Heart left ventricle (tissue), 16 donors: ENCODE data around the gene ODC1. TPM values are rescaled to one million over a fixed set of nuclear protein-coding genes. Genes with fewer than 3 reads are reported as not detected.
A peak's percentile ranks its signal among the peaks of the same experiment; 100 is the strongest.

ENCODE experiments used
- ATAC-seq, 4 donors: fragments of 200-7000 bp; cut with Tn5 transposase; one replicate each; pipeline ENCODE4 v1.9.1; 2020 to 2022; ENCODE audit warnings: moderate library complexity in 4 of 4, mild to moderate bottlenecking in 3 of 4, moderate number of reproducible peaks in 1 of 4
- DNase-seq, 5 donors: peaks; one replicate each; pipeline ENCODE4 v3.0.0-alpha.2; 2020
- H3K27ac ChIP-seq, 12 donors: fragments of 200-600 bp; sonication (generic) in 4 of 12; one replicate each; pipeline versions ENCODE4 v1.5.0 to v1.8.0; 2016 to 2022; ENCODE audit warnings: mild to moderate bottlenecking in 2 of 12
- H3K27me3 ChIP-seq, 9 donors: fragments of 200-600 bp; sonication (generic) in 2 of 9; one replicate each; pipeline versions ENCODE4 v1.5.1 to v1.8.0; 2016 to 2022; ENCODE audit warnings: mild to moderate bottlenecking in 3 of 9
- H3K36me3 ChIP-seq, 9 donors: fragments of 200-600 bp; sonication (generic) in 2 of 9; one replicate each; pipeline versions ENCODE4 v1.5.0 to v1.8.0; 2018 to 2022; ENCODE audit warnings: mild to moderate bottlenecking in 2 of 9
- H3K4me1 ChIP-seq, 12 donors: fragments of 200-600 bp; sonication (generic) in 4 of 12; one replicate each; pipeline versions ENCODE4 v1.5.0 to v1.8.0; 2016 to 2022; ENCODE audit warnings: mild to moderate bottlenecking in 3 of 12
- H3K4me3 ChIP-seq, 12 donors: fragments of 200-600 bp; sonication (generic) in 4 of 12; one replicate each; pipeline versions ENCODE4 v1.5.0 to v1.8.0; 2017 to 2022; ENCODE audit warnings: mild to moderate bottlenecking in 9 of 12, moderate library complexity in 4 of 12
- H3K9me3 ChIP-seq, 12 donors: fragments of 200-600 bp; sonication (generic) in 4 of 12; one replicate each; pipeline versions ENCODE4 v1.5.0 to v1.8.0; 2016 to 2022; ENCODE audit warnings: mild to moderate bottlenecking in 1 of 12
- POLR2A ChIP-seq, 2 donors: fragments of 450-650 bp; IDR thresholded peaks; one replicate each; pipeline ENCODE4 v1.6.1; 2017; ENCODE audit warnings: antibody characterized with exemption in 2 of 2, mild to moderate bottlenecking in 2 of 2, moderate library complexity in 2 of 2
- WGBS, 4 donors: extraction: QIAGEN DNeasy Blood & Tissue Kit in 2 of 4; methylation state at CpG; one replicate each; pipeline versions ENCODE4 v1.1.5 to v1.1.7; 2013 to 2018; 5-methylcytosine and 5-hydroxymethylcytosine counted together
- intact Hi-C, 10 donors: fragments of 100-400 bp; cut with DNase I; formaldehyde crosslinking; loops; one replicate each; pipeline versions ENCODE4 v1.11.1 to v1.14.2; 2022
- polyA plus RNA-seq, 2 donors: library from polyadenylated mRNA; stranded (reverse); fragments of 200-250 nt; gene quantifications; one replicate each; pipeline ENCODE4 v1.2.3, GENCODE V29; 2013
- total RNA-seq, 9 donors: library from RNA; depleted of rRNA in 2 of 9; stranded (reverse); fragments of >200 nt in 2 of 9; fragmentation: NEBNext Ultra II Directional in 3 of 9; extraction: Animal tissue kit (Norgen Biotek cat#: 25700) in 3 of 9; gene quantifications; one replicate each; pipeline versions ENCODE4 v1.1.0 to v1.2.4, GENCODE V29; 2016 to 2023
- TF ChIP-seq, protein P1 (sequence below), 12 donors: fragments of 200-600 bp; sonication (generic) in 4 of 12; IDR thresholded peaks; one replicate each; pipeline versions ENCODE4 v1.5.0 to v1.8.0; 2018 to 2022; ENCODE audit warnings: antibody characterized with exemption in 12 of 12, mild to moderate bottlenecking in 5 of 12
- donor health status: ischemic (EF 13 %, LVEDD 7.1; RV severe dilation, severe dysfunction).
- donor health status: healthy with polysubstance abuse.
- donor health status: DM: no; HTN: yes; CAD: no.
- donor health status: DM: no; HTN: no; CAD: no.
- donor health status: ischemic (EF 25% LVEDD 6.9; RV normal size, moderate dysfunction).
- donor health status: ischemic (EF 25% LVEDD 5.7; RV mildly dilated, moderate dysfunction).
- donor health status: healthy.
- donor health status: DM: yes; HTN: yes; CAD: no.
- donor health status: ischemic (EF 35%, LVEDD 5.7; RV mildly dilated, moderate dysfunction).
- donor health status: nonischemic (EF 11% LVEDD 7.7; RV severe dilation, severe dysfunction).
- donor health status: DM: yes; HTN: yes; CAD: no.
- donor health status: PGD.
- donor health status: ischemic (EF 29% LVEDD 5.4; RV normal size, mild dysfunction).
- donor health status: nonischemic (EF 23%, LVEDD 6.1; RV moderate dilation, normal function).

The ODC1 gene
- total and polyA plus RNA-seq, 11 donors = 6.1 to 103 (median 48.2) TPM

DNA sequence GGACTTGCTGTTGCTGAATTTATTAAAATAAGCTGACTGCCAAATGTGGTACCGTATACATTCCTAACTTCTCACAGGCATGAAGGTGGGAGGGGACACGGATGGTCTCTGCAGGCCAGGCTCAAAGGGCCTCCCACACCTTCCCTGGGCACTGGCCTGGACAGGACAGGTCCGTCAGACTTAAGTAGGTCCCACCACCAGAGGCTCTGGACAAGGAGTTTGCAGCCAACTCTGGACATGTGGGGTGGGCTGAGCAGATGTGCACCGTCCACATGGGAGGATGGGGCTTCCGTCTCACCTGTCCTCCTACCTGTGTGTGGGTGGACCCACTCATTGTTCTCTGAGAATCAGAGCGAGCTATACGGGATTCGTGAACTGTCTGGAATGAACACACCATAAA, 8.2 kb downstream of the ODC1 start:
- H3K27me3 ChIP-seq = no peaks in the 10 kb centered on the region
- H3K9me3 ChIP-seq = no peaks in the 10 kb centered on the region
- ATAC-seq (no peak), DNase-seq (no peak)
- H3K36me3 ChIP-seq = peaks cover 0 to 59% (median 53%) of the 10 kb centered on the region in 9 donors
- H3K4me3 ChIP-seq = no peak overlapping the region
- no peak overlapping the region for H3K27ac ChIP-seq
- no peak for TF ChIP-seq POLR2A (IDR thresholded peaks at IDR 0.05)
- TF ChIP-seq, protein P1, sequence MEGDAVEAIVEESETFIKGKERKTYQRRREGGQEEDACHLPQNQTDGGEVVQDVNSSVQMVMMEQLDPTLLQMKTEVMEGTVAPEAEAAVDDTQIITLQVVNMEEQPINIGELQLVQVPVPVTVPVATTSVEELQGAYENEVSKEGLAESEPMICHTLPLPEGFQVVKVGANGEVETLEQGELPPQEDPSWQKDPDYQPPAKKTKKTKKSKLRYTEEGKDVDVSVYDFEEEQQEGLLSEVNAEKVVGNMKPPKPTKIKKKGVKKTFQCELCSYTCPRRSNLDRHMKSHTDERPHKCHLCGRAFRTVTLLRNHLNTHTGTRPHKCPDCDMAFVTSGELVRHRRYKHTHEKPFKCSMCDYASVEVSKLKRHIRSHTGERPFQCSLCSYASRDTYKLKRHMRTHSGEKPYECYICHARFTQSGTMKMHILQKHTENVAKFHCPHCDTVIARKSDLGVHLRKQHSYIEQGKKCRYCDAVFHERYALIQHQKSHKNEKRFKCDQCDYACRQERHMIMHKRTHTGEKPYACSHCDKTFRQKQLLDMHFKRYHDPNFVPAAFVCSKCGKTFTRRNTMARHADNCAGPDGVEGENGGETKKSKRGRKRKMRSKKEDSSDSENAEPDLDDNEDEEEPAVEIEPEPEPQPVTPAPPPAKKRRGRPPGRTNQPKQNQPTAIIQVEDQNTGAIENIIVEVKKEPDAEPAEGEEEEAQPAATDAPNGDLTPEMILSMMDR (IDR thresholded peaks at IDR 0.05) = no peak
- intact Hi-C loops = loop anchor here in 8 of 10 donors (5.0 to 10.0 kb wide), 11 partner anchors 165 to 635 kb away; no protein-coding TSS in a partner anchor
- WGBS, 4 donors = 93 to 96% (median 94%) methylated on average over 8 of the region's 8 CpGs
- peaks cover 0 to 7% (median 0%) of the 10 kb centered on the region in 12 donors for H3K4me1 ChIP-seq

DNA sequence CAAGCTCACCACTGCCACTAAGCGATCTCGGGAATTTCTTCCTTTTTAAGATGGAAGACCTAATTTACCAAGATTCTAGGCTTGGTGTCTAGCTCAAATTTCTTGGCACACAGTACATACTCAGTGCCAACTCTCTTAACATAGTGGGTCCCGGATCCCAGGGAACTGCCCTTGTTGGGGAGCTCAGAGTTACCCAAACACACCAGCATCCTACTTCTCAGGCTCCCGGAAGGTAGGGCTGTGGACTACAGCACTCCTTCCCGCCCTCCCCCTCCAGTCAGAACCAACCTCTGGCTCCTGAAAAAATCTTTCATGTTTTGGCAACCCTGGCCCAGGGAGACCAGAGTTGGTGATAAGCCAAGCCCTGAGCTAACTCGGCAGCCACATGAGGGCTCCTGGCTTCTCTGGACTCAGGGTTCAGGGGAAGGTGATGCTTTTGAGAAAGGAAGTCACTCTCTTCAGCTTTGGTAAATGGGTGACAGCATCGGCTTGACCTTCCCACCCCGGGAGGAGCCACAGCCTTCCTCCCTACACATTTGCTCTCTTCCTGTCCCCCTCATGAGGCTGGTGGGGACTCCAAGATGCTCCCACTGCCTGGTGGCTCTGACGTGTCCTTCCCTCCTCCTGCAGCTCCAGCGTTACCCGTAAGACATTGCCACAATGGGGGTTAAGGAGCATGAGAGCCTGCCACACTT, 8.8 kb downstream of the ODC1 start:
- H3K36me3 ChIP-seq = peaks cover 0 to 52% (median 47%) of the 10 kb centered on the region in 9 donors
- peaks cover 0 to 8% (median 0%) of the 10 kb centered on the region in 12 donors for H3K4me1 ChIP-seq
- ATAC-seq (peak in 1 of 4 donors; percentile 6), DNase-seq (no peak)
- H3K9me3 ChIP-seq = no peaks in the 10 kb centered on the region
- H3K27ac ChIP-seq = no peak overlapping the region
- H3K27me3 ChIP-seq = no peaks in the 10 kb centered on the region
- TF ChIP-seq, protein P1 (IDR thresholded peaks at IDR 0.05) = no peak
- TF ChIP-seq POLR2A (IDR thresholded peaks at IDR 0.05) = no peak
- intact Hi-C loops = loop anchor here in 8 of 10 donors (5.0 to 10.0 kb wide), 10 partner anchors 165 to 635 kb away; no protein-coding TSS in a partner anchor
- no peak overlapping the region for H3K4me3 ChIP-seq
- WGBS, 4 donors = 68 to 76% (median 74%) methylated on average over 11 of the region's 11 CpGs

DNA sequence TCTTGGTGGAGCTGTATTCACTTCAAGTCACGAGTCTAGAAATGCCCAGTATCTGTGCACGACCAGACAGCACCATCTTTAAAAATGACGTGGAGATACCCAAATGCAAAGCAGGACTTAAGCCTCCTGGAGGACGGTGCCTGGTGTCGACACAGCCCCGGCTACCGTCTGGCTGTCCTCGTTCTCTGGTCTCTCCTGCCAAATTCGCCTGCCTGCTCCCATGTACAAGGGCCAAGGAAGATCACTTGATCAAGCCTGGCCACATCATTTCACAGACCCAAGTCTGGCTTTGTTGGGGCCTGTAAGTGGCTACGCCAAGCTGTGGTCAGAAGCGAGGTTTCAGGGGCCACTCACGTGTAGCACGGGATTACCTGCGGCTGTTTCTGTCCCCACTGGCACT, 9.4 kb downstream of the ODC1 start:
- WGBS, 4 donors = 82 to 91% (median 90%) methylated on average over 14 of the region's 14 CpGs
- ATAC-seq = no peak

DNA sequence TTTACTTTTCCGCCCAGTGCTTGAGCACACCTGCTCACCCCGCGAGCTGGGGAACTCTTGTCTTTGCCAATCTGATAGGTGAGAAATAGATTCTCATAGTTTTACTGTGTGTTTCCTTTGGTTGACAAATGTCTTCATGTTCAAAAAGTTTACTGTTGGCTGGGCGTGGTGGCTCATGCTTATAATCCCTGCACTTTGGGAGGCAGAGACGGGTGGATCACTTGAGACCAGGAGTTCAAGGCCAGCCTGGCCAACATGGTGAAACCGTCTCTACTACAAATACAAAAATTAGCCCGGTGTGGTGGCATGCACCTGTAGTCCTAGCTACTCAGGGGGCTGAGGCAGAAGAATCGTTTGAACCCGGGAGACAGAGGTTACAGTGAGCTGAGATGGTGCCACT, 10.3 kb downstream of the ODC1 start:
- peaks cover 0 to 37% (median 32%) of the 10 kb centered on the region in 9 donors for H3K36me3 ChIP-seq
- no peak overlapping the region for H3K4me3 ChIP-seq
- no peaks in the 10 kb centered on the region for H3K9me3 ChIP-seq
- ATAC-seq (no peak), DNase-seq (no peak)
- no peak for TF ChIP-seq POLR2A (IDR thresholded peaks at IDR 0.05)
- TF ChIP-seq, protein P1 (IDR thresholded peaks at IDR 0.05) = no peak
- peaks cover 0 to 9% (median 0%) of the 10 kb centered on the region in 12 donors for H3K4me1 ChIP-seq
- intact Hi-C loops = loop anchor here in 8 of 10 donors (5.0 to 10.0 kb wide), 10 partner anchors 163 to 633 kb away; no protein-coding TSS in a partner anchor
- H3K27ac ChIP-seq = no peak overlapping the region
- H3K27me3 ChIP-seq = no peaks in the 10 kb centered on the region
- WGBS, 4 donors = 90 to 94% (median 91%) methylated on average over 9 of the region's 9 CpGs

More for the DNA sequence above, 9.4 kb downstream of the ODC1 start:
- Histone ChIP-seq H3K4me3 (no peak overlapping the region), H3K36me3 (peaks cover 0 to 46% (median 40%) of the 10 kb centered on the region in 9 donors), H3K4me1 (peaks cover 0 to 8% (median 0%) of the 10 kb centered on the region in 12 donors), H3K27me3 (no peaks in the 10 kb centered on the region), H3K9me3 (no peaks in the 10 kb centered on the region), H3K27ac (no peak overlapping the region)
- intact Hi-C loops = loop anchor here in 8 of 10 donors (5.0 to 10.0 kb wide), 10 partner anchors 164 to 634 kb away; no protein-coding TSS in a partner anchor
- TF ChIP-seq, protein P1 (IDR thresholded peaks at IDR 0.05) = no peak
- no peak for TF ChIP-seq POLR2A (IDR thresholded peaks at IDR 0.05)
- DNase-seq = no peak
